ENCODE results near the gene CIAPIN1. TPM values are rescaled to one million over a fixed set of nuclear protein-coding genes. Genes with fewer than 3 reads are reported as not detected.

CIAPIN1 gene
- total RNA-seq, 1 experiment from 2014 or later: 82.8 TPM

DNA sequence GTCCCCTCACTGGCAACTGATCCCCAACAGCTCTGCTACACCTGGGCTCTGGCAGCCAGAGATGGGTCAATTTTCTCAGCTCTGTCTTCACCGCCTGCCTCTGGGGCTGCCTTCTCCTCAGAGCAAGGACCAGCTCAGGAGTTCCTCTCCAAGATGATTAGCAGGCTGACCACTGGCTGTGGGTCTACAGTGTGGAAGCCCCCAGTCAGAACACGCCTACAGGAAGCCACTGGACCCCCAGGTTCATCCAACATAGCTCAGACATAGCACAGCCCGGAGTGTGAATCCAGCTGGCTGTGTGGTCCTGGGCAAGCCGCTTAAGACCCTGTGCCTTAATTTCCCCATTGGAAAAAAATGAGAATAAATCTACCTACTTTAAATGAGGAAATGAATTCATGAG is 34.2 kb upstream of the CIAPIN1 start:
- H4K91ac ChIP-seq (ENCODE audit: insufficient read length, low read depth, low read length): no peak overlapping the region
- no peak overlapping the region for H2BK5ac ChIP-seq (ENCODE audit: insufficient read length, low read length)
- H2BK15ac ChIP-seq (ENCODE audit: low read depth, low read length): no peak overlapping the region
- H3K18ac ChIP-seq (ENCODE audit: insufficient read length, low read depth, low read length): no peak overlapping the region
- WGBS (ENCODE audit: extremely low coverage, insufficient read length, low lambda C conversion rate): no CpG with 5 or more reads among the region's 4 CpGs
- H3K4me1 Mint-ChIP-seq: peaks cover 27 to 54% of the 10 kb centered on the region in 2 experiments
- no peak overlapping the region for H2AFZ ChIP-seq (ENCODE audit: low read length)
- no peak overlapping the region for H3K4me2 ChIP-seq (ENCODE audit: insufficient read depth, insufficient read length, low read length)
- H3K4ac ChIP-seq (ENCODE audit: low read depth, low read length): no peak overlapping the region
- no peak overlapping the region for H2BK20ac ChIP-seq (ENCODE audit: low read depth, low read length, poor library complexity, severe bottlenecking)
- peaks cover 33% of the 10 kb centered on the region for H3K27me3 Mint-ChIP-seq (ENCODE audit: low read depth)
- H3K9me3 ChIP-seq (ENCODE audit: control insufficient read depth, low read depth, low read length): no peaks in the 10 kb centered on the region
- no peak overlapping the region for H4K8ac ChIP-seq (replicated peaks; ENCODE audit: insufficient read length, low read depth, low read length)
- no peak overlapping the region for H2BK120ac ChIP-seq (ENCODE audit: low read depth, low read length, poor library complexity, severe bottlenecking)
- H3K79me1 ChIP-seq (ENCODE audit: insufficient read depth, low read depth, low read length, poor library complexity, severe bottlenecking): peaks cover 5% of the 10 kb centered on the region
- H3K4me1 ChIP-seq (ENCODE audit: insufficient read depth, low read length): peaks cover 3% of the 10 kb centered on the region; the same call in 1 of the 2 replicates
- H3K27ac ChIP-seq (ENCODE audit: insufficient read length, low read depth, low read length): no peak overlapping the region
- H3K79me2 ChIP-seq (ENCODE audit: insufficient read depth, low read length): no peaks in the 10 kb centered on the region
- H3K9me3 Mint-ChIP-seq: no peaks in the 10 kb centered on the region
- peaks cover 18% of the 10 kb centered on the region for H3K23me2 ChIP-seq (ENCODE audit: insufficient read length, low read depth, low read length, poor library complexity, severe bottlenecking)
- no peak overlapping the region for H3K56ac ChIP-seq (ENCODE audit: insufficient read length, low read depth, low read length)
- H3K27me3 ChIP-seq (ENCODE audit: insufficient read depth, low read length): no peaks in the 10 kb centered on the region
- DNase-seq: no peak
- H3T11ph ChIP-seq (ENCODE audit: low read length): no peak overlapping the region
- no peaks in the 10 kb centered on the region for H4K20me1 ChIP-seq (ENCODE audit: control insufficient read depth, insufficient read depth, insufficient read length)
- no peak overlapping the region for H2BK12ac ChIP-seq (ENCODE audit: insufficient read length, low read depth, low read length)
- no peak overlapping the region for H3K9ac ChIP-seq (ENCODE audit: extremely low read depth, insufficient read length, low read length)
- H4K5ac ChIP-seq (ENCODE audit: insufficient read length, low read depth, low read length): no peak overlapping the region
- H3K27ac Mint-ChIP-seq: no peak overlapping the region
- H3K4me3 Mint-ChIP-seq: no peak overlapping the region
- H2AK5ac ChIP-seq (ENCODE audit: insufficient read length, low read length): no peak overlapping the region
- no peak overlapping the region for H3K23ac ChIP-seq (ENCODE audit: insufficient read length, low read depth, low read length)
- H3K14ac ChIP-seq (ENCODE audit: insufficient read depth, low read length): no peak overlapping the region; the same call in 1 of the 2 replicates
- TF ChIP-seq, protein P1, sequence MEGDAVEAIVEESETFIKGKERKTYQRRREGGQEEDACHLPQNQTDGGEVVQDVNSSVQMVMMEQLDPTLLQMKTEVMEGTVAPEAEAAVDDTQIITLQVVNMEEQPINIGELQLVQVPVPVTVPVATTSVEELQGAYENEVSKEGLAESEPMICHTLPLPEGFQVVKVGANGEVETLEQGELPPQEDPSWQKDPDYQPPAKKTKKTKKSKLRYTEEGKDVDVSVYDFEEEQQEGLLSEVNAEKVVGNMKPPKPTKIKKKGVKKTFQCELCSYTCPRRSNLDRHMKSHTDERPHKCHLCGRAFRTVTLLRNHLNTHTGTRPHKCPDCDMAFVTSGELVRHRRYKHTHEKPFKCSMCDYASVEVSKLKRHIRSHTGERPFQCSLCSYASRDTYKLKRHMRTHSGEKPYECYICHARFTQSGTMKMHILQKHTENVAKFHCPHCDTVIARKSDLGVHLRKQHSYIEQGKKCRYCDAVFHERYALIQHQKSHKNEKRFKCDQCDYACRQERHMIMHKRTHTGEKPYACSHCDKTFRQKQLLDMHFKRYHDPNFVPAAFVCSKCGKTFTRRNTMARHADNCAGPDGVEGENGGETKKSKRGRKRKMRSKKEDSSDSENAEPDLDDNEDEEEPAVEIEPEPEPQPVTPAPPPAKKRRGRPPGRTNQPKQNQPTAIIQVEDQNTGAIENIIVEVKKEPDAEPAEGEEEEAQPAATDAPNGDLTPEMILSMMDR (conservative IDR thresholded peaks at IDR 0.05): no peak
- H3K36me3 Mint-ChIP-seq (ENCODE audit: insufficient read depth in 1 of 3, low read depth in 3 of 3): peaks cover 0 to 3% (median 2%) of the 10 kb centered on the region in 3 experiments; a peak in 2 of 7 replicates

Measured in H9 (cell line).